Neural cell (in vitro differentiated cells): Measurements from ENCODE around the gene ASIC1. TPM values are rescaled to one million over a fixed set of nuclear protein-coding genes. Genes with fewer than 3 reads are reported as not detected.

ENCODE experiments used
- H2AFZ ChIP-seq: fragments of 200-600, 300-800 bp; sonication (generic), shearing (Covaris generic); 2 replicates; pipeline ENCODE4 v1.6.0; 2014; ENCODE audit warnings: low read depth, mild to moderate bottlenecking, antibody characterized with exemption, low read length, moderate library complexity
- H3F3A ChIP-seq: fragments of 200-600 bp; shearing (Covaris generic); 2 replicates; pipeline ENCODE4 v1.6.1; 2016; ENCODE audit warnings: mild to moderate bottlenecking, moderate library complexity, mixed read lengths, antibody characterized with exemption, low read length; ENCODE audit not compliant: insufficient read depth, poor library complexity, severe bottlenecking
- H3K27ac ChIP-seq: fragments of 200-600, 300-800 bp; sonication (generic), shearing (Covaris generic); 2 replicates; pipeline ENCODE4 v1.5.1; 2014; ENCODE audit warnings: mild to moderate bottlenecking, low read length, moderate library complexity
- H3K27me3 ChIP-seq: fragments of 300-800, 200-600 bp; sonication (generic), shearing (Covaris generic); 2 replicates; pipeline ENCODE4 v1.6.0; 2014; ENCODE audit warnings: mild to moderate bottlenecking, low read depth, low read length, moderate library complexity; ENCODE audit not compliant: insufficient read depth
- H3K36me3 ChIP-seq: fragments of 300-800, 200-600 bp; sonication (generic), shearing (Covaris generic); 2 replicates; pipeline ENCODE4 v1.5.1; 2014; ENCODE audit warnings: mild to moderate bottlenecking, antibody characterized with exemption, low read length, moderate library complexity; ENCODE audit not compliant: insufficient read depth
- H3K4me2 ChIP-seq: fragments of 300-800, 200-600 bp; sonication (generic), shearing (Covaris generic); 2 replicates; pipeline ENCODE4 v1.6.0; 2014; ENCODE audit warnings: mild to moderate bottlenecking, low read length
- H3K4me3 ChIP-seq: fragments of 300-800, 200-600 bp; sonication (generic), shearing (Covaris generic); 2 replicates; pipeline ENCODE4 v1.5.1; 2014; ENCODE audit warnings: mild to moderate bottlenecking, low read length, moderate library complexity
- H3K79me2 ChIP-seq: fragments of 200-600 bp; shearing (Covaris generic); replicated peaks from 2 replicates; pipeline ENCODE4 v1.6.0; 2014; ENCODE audit warnings: mild to moderate bottlenecking, low read length, moderate library complexity; ENCODE audit not compliant: insufficient read depth
- H3K9ac ChIP-seq: fragments of 300-800, 200-600 bp; sonication (generic), shearing (Covaris generic); 2 replicates; pipeline ENCODE4 v1.6.1; 2016; ENCODE audit warnings: mild to moderate bottlenecking, low read length, mixed read lengths
- H3K9me2 ChIP-seq: fragments of 200-600 bp; shearing (Covaris generic); 2 replicates; pipeline ENCODE4 v1.6.1; 2016; ENCODE audit warnings: mild to moderate bottlenecking, low read length, mixed read lengths; ENCODE audit not compliant: insufficient read depth
- H3K9me3 ChIP-seq: fragments of 200-600, 300-800 bp; sonication (generic), shearing (Covaris generic); 2 replicates; pipeline ENCODE4 v1.6.1; 2016; ENCODE audit warnings: mild to moderate bottlenecking, mixed run types, low read length, moderate library complexity, mixed read lengths
- H4K20me1 ChIP-seq: fragments of 200-600 bp; shearing (Covaris generic); 2 replicates; pipeline ENCODE4 v1.6.1; 2016; ENCODE audit warnings: mild to moderate bottlenecking, mixed run types; ENCODE audit not compliant: insufficient read depth
- CTCF ChIP-seq: fragments of 450-650 bp; IDR thresholded peaks from 2 replicates; pipeline ENCODE4 v1.5.1; 2014; ENCODE audit warnings: antibody characterized with exemption, mild to moderate bottlenecking, moderate library complexity; ENCODE audit not compliant: poor library complexity, severe bottlenecking
- EP300 ChIP-seq: fragments of 450-650 bp; conservative IDR thresholded peaks from 2 replicates; pipeline ENCODE4 v1.6.1; 2014; ENCODE audit warnings: antibody characterized with exemption, mild to moderate bottlenecking, moderate library complexity; ENCODE audit not compliant: poor library complexity, severe bottlenecking
- EZH2 ChIP-seq: fragments of 200-600, 300-800 bp; shearing (Covaris generic), sonication (generic); IDR thresholded peaks from 2 replicates; pipeline ENCODE4 v1.6.1; 2014; ENCODE audit warnings: antibody characterized with exemption, low read length, borderline replicate concordance, mild to moderate bottlenecking; ENCODE audit not compliant: insufficient read depth, poor library complexity, severe bottlenecking
- MXI1 ChIP-seq: fragments of 450-650 bp; conservative IDR thresholded peaks from 2 replicates; pipeline ENCODE4 v1.6.1; 2014; ENCODE audit warnings: antibody characterized with exemption, mild to moderate bottlenecking; ENCODE audit not compliant: poor library complexity, severe bottlenecking
- POLR2AphosphoS5 ChIP-seq: IDR thresholded peaks from 2 replicates; pipeline ENCODE4 v1.6.1; 2012
- RAD21 ChIP-seq: fragments of 450-650 bp; conservative IDR thresholded peaks from 2 replicates; pipeline ENCODE4 v1.6.1; 2014; ENCODE audit warnings: antibody characterized with exemption, mild to moderate bottlenecking, moderate library complexity
- REST ChIP-seq: IDR thresholded peaks from 2 replicates; pipeline ENCODE4 v1.6.1; 2012; ENCODE audit warnings: borderline replicate concordance
- SMC3 ChIP-seq: fragments of 450-650 bp; conservative IDR thresholded peaks from 2 replicates; pipeline ENCODE4 v1.6.1; 2014; ENCODE audit warnings: antibody characterized with exemption, mild to moderate bottlenecking, moderate library complexity; ENCODE audit not compliant: poor library complexity
- TAF1 ChIP-seq: IDR thresholded peaks from 2 replicates; pipeline ENCODE4 v1.6.1; 2012; ENCODE audit warnings: low read depth
- polyA plus RNA-seq: library from polyadenylated mRNA; depleted of rRNA; stranded (reverse); fragments of >200 nt; gene quantifications from 2 replicates; pipeline ENCODE4 v1.2.3, GENCODE V29; 2014

ASIC1 gene
- polyA plus RNA-seq, 1 donor from 2014 or later, result 8.0 TPM

GRCh38 chr12:50099302-50100008 lies 42.1 kb downstream of the ASIC1 start:
- peaks cover 5% of the 10 kb centered on the region for H3K36me3 ChIP-seq
- TF ChIP-seq MXI1 (no peak), CTCF (no peak), EZH2 (no peak), REST (no peak), SMC3 (no peak), POLR2AphosphoS5 (no peak), TAF1 (no peak)
- H3K27ac ChIP-seq, result no peak overlapping the region
- H3K4me2 ChIP-seq, result no peak overlapping the region
- no peaks in the 10 kb centered on the region for H4K20me1 ChIP-seq
- no peak overlapping the region for H3K9ac ChIP-seq
- H3F3A ChIP-seq, result peaks cover 4% of the 10 kb centered on the region
- no peaks in the 10 kb centered on the region for H3K27me3 ChIP-seq
- no peak overlapping the region for H3K4me3 ChIP-seq
- H2AFZ ChIP-seq, result no peak overlapping the region
- H3K79me2 ChIP-seq, result no peaks in the 10 kb centered on the region
- H3K9me2 ChIP-seq, result no peaks in the 10 kb centered on the region
- no peaks in the 10 kb centered on the region for H3K9me3 ChIP-seq

DNA sequence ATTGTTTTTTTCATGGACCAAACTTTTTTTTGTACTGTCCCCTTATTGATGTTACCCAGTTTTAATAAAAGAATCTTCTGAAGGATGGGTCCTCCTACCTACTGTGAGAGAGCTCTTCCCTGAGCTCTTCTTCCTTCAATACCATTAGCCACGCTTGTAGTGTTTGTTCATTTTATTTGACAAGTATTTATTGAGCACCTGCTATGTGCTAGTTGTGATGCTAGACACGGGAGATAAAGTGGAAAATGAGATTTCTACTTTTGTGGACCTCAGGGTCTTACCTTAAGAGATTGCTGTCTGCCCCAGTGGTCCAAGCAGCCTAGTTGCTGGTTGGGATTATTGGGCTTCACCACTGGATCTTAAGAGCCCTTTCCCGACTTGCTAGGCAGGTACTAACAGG lies 43.2 kb downstream of the ASIC1 start:
- Histone ChIP-seq H3K4me3 (no peak overlapping the region), H3K79me2 (no peaks in the 10 kb centered on the region), H3K9me2 (no peaks in the 10 kb centered on the region), H3K36me3 (peaks cover 5% of the 10 kb centered on the region), H3K27ac (no peak overlapping the region), H3K27me3 (no peaks in the 10 kb centered on the region), H2AFZ (no peak overlapping the region), H3K9ac (no peak overlapping the region), H4K20me1 (no peaks in the 10 kb centered on the region), H3F3A (peaks cover 4% of the 10 kb centered on the region), H3K9me3 (no peaks in the 10 kb centered on the region), H3K4me2 (no peak overlapping the region)
- TF ChIP-seq EP300 (no peak), REST (no peak), EZH2 (no peak), CTCF (no peak), RAD21 (no peak), POLR2AphosphoS5 (no peak), MXI1 (no peak), SMC3 (no peak), TAF1 (no peak)
